NCI-H1417 (cell line): ENCODE results near the gene TAS2R38.
"Not testable (repeated sequence)": the region's sequence is repeated elsewhere in the genome, so short reads cannot be mapped to it uniquely, and the experiment has no call there.

Source experiments
- DNase-seq, 3 experiments: peaks; one replicate each; lab custom pipeline; 2025; lab: John Stamatoyannopoulos, UW

TAS2R38 gene

GRCh38 chr7:141973673-141974072 is at the start of gene TAS2R38:
Gene TAS2R38 (minus strand): TSS chr7:141973773. CDS start chr7:141973689, 84 bp downstream.
- no peak for DNase-seq

GRCh38 chr7:142018154-142018553 is 44.6 kb upstream of the TAS2R38 start:
- no peak for DNase-seq

GRCh38 chr7:142017451-142017850 is 43.9 kb upstream of the TAS2R38 start:
- no peak for DNase-seq

DNA sequence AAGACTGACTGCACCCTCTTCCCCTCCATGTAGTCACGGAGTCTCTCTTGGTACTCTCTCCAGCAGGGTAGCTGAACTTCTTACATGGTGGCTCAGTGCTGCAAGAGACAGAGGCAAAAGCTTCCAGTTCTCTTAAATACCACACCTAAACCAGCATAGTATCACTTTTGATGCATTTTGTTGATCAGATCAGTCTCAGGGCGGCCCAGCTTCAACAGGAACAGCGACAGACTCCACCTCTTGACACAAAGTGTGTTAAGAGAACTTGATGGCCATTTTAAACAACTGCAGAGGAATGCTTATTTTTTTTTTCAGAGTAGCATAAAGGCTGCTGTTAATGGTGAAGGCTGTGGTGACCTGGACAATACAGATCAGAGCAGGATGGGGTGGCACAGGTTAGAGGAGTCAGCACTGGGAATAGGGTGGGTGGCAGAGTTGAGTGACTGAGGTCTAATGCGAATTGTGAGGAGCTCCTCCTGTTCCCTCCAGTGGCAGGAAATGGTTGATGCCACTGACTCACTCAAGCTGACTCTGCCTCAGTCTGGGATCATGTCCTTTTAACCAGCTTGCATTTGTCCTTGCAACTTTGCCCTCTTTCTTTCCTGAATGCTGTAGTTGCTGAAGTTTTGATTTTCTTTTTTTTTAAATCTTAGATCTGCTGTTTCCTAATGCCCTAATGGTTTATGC is 39.4 kb upstream of the TAS2R38 start:
- DNase-seq = no peak

- DNase-seq = peak in 2 of 3 experiments; percentile 12 to 60
Observed at GRCh38 chr7:142010952-142011548, 37.5 kb upstream of the TAS2R38 start.

DNA sequence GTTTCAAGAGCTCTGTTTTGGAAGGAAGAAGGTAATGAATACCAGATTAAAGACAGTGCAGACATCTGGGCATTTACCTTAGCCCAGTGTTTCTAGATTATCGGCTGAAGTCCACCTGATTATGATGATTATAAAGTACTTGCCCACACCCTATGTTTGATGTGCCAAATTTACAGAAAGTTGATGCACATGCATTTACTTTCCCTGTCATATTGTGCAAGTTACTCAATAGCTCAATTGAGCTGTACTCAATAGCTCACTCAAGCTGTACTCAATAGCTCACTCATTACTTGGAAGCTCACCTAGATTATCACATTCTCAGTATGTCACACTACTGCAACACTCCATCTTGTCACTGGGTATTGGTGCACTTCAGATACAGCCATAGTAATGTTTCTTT is 35.6 kb upstream of the TAS2R38 start:
- DNase-seq = no peak

GRCh38 chr7:142006577-142006976 is 33.0 kb upstream of the TAS2R38 start:
- no peak for DNase-seq

GRCh38 chr7:142002179-142002578 is 28.6 kb upstream of the TAS2R38 start:
- no peak for DNase-seq

GRCh38 chr7:142001163-142001874 is 27.7 kb upstream of the TAS2R38 start:
- DNase-seq = no peak

GRCh38 chr7:142000244-142000643 is 26.7 kb upstream of the TAS2R38 start:
- no peak for DNase-seq

GRCh38 chr7:141999058-141999623 is 25.6 kb upstream of the TAS2R38 start:
- DNase-seq = peak in 1 of 3 experiments; percentile 8

DNA sequence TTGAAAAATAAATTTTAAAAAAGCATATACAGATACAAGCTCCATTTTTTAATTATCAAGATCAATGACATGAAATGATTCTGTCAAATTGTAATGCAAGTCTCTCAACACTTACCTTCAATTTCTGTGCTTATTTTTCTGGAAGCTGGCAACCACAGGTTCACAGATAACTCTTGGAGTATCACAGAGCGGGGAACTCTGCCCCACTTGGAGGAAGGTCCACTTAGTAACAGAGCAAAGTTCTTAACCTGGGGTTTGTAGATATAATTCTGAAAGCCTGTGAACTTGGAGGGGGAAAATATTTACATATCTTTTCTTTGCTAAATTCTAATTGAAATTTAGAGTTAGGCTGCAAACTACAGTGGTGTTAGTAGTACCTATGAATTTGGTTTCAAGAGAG is 19.8 kb upstream of the TAS2R38 start:
- DNase-seq = no peak

DNA sequence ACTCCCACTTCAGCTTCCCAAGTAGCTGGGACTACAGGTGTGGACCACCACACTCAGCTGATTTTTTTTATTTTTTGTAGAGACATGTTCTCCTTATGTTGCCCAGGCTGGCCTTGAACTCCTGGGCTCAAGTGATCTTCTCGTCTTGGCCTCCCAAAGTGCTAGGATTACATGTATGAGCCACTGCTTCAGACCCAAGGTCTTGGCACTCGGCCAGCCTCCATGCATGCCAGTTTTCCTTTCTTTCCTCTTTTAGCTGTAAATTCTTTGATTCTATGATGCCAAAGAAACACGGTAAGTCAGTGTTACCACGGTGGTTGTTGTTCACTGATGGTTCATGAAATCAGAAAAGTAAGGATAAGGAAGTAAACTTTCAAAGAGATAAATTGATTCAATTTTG is 19.1 kb upstream of the TAS2R38 start:
- no peak for DNase-seq

DNA sequence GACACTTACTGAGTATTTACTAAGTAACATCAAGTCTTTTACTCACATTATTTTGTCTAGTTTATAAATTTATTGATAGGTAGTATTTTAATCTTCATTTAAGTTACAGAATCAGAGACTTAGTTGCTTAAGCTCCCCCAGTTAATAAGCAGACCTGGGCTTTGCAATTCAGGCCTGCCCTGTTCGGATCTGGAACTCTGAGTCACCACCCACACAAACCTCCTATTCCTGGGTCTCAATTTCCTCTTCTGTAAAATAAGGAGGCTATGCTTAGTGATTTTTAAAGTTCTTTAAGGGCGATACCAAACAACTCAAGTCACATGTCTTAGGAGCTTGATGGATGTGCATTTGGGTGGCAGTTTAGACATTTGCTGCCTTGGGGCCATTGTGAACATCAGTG is 18.6 kb upstream of the TAS2R38 start:
- no peak for DNase-seq

DNA sequence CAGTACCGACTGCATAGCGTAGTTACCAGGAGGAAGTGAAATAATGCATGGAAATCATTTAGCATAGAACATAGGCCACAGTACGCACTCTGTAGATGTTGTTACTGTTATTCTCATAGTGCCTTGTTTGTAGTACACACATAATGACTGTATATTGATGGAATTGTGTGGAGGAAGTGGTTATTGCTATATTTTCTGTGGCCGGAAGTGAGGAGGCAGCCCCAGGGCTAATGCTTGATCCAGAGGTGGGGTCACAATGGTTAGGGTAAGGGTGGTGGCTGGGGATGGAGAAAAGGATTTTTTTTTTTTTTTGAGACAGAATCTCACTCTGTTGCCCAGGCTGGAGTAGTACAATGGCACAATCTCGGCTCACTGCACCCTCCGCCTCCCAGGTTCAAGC is 17.6 kb upstream of the TAS2R38 start:
- DNase-seq = no peak

- DNase-seq = no peak
Observed at GRCh38 chr7:141990011-141990725, 16.6 kb upstream of the TAS2R38 start.

GRCh38 chr7:141987803-141988202 is 14.2 kb upstream of the TAS2R38 start:
- not testable (repeated sequence) for DNase-seq

- DNase-seq = no peak
Observed at GRCh38 chr7:141986923-141987322, 13.3 kb upstream of the TAS2R38 start.

DNA sequence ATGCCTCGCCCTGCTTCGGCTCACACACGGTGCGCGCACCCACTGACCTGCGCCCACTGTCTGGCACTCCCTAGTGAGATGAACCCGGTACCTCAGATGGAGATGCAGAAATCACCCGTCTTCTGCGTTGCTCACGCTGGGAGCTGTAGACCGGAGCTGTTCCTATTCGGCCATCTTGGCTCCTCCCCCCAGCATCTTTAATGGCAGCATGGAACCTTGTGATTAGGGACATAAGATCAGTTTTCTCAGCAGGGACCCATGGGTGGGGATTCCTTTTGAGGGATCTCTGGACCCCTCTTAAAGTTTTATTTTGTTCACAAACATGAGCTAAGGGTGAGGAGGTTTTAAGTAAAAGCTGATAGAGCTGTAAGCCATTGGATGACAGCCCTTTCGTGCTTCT is 12.4 kb upstream of the TAS2R38 start:
- DNase-seq = peak; percentile 26 to 71 (median 31)

DNA sequence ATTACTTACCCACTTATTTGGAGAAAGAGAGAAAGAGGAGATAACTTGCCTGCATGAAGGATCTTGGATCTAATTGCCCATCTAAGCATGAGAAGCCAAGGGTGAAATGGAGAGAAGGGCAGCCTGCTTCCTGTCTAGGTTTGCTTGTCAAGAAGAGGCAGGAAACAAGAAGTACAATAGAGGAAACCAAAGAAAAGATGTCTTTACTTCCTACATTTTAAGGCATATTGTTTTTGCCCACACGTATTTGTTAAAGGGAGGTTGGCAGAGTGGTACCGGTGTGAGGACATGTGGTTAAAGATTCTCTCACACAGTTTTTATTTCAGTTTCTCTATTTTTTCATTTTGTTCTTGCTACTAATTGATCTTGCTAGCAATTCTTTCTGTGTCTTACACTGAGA is 6.0 kb upstream of the TAS2R38 start:
- DNase-seq = no peak

GRCh38 chr7:141978351-141978750 is 4.8 kb upstream of the TAS2R38 start:
- no peak for DNase-seq
